ENCODE data around the gene CACNA2D4.

GRCh38 chr12:1878214-1878613, 40.2 kb downstream of the CACNA2D4 start:
- no peak for TF ChIP-seq CTCF (IDR thresholded peaks at IDR 0.05 in 2 of 3, conservative IDR thresholded peaks at IDR 0.05 in 1 of 3; ENCODE audit: borderline replicate concordance in 1 of 3, insufficient read depth in 1 of 3, low read depth in 2 of 3, low read length in 2 of 3)
- no peak for TF ChIP-seq ZNF274 (IDR thresholded peaks at IDR 0.05; ENCODE audit: low read depth, low read length)
- no peak for TF ChIP-seq ELF1 (IDR thresholded peaks at IDR 0.05; ENCODE audit: borderline replicate concordance, low read depth)
- no peak for TF ChIP-seq EZH2 (IDR thresholded peaks at IDR 0.05)
- TF ChIP-seq CEBPB (IDR thresholded peaks at IDR 0.05; ENCODE audit: low read depth) = no peak
- TF ChIP-seq FOSL1 (IDR thresholded peaks at IDR 0.05; ENCODE audit: low read depth) = no peak
- no peak for TF ChIP-seq POLR2A (IDR thresholded peaks at IDR 0.05; ENCODE audit: borderline replicate concordance, extremely low read depth, insufficient read depth, insufficient read length)
